IMR-90 (cell line): ENCODE measurements around the gene ELOA. TPM values are rescaled to one million over a fixed set of nuclear protein-coding genes. Genes with fewer than 3 reads are reported as not detected.

Experiments
- ATAC-seq: fragments of 200-7000 bp; cut with Tn5 transposase; 2 replicates; pipeline ENCODE4 v1.9.1; 2020; ENCODE audit warnings: low read depth, mild to moderate bottlenecking, moderate library complexity
- BruUV-seq: library from RNA; stranded (reverse); fragments of 400-500 nt; replicated peaks from 2 replicates; lab custom pipeline; 2021; lab: Mats Ljungman, UMichigan
- CTCF ChIA-PET: fragments of 300-600 bp; formaldehyde crosslinking; extraction: SDS; loops from one replicate; lab custom pipeline; 2021; ENCODE audit warnings: antibody characterized with exemption; lab: Yijun Ruan, JAX
- POLR2A ChIA-PET: fragments of 300-600 bp; sonication (Branson Sonifier 250); formaldehyde crosslinking; loops from one replicate; lab custom pipeline; 2022; ENCODE audit warnings: antibody characterized with exemption; ENCODE audit not compliant: unreplicated experiment; lab: Charles Lee
- DNase-seq: peaks from one replicate; pipeline ENCODE4 v3.0.0; 2013
- H2AFZ ChIP-seq: replicated peaks from 2 replicates; pipeline ENCODE3; 2013; ENCODE audit warnings: low read length, mild to moderate bottlenecking; ENCODE audit not compliant: poor library complexity
- H2AK5ac ChIP-seq: 2 replicates; pipeline ENCODE4 v1.6.1; 2013; ENCODE audit warnings: low read depth, low read length, inconsistent platforms
- H2AK9ac ChIP-seq: replicated peaks from 2 replicates; pipeline ENCODE3; 2013; ENCODE audit warnings: mild to moderate bottlenecking, low read depth, low read length, moderate library complexity; ENCODE audit not compliant: poor library complexity
- H2BK120ac ChIP-seq: 2 replicates; pipeline ENCODE4 v1.6.1; 2013; ENCODE audit warnings: low read depth, low read length, inconsistent platforms
- H2BK15ac ChIP-seq: 3 replicates; pipeline ENCODE4 v1.6.1; 2013; ENCODE audit warnings: low read depth, low read length, inconsistent platforms
- H2BK20ac ChIP-seq: 2 replicates; pipeline ENCODE4 v1.6.1; 2013; ENCODE audit warnings: low read depth, mild to moderate bottlenecking, inconsistent platforms, low read length, moderate library complexity
- H2BK5ac ChIP-seq: 2 replicates; pipeline ENCODE4 v1.6.1; 2013; ENCODE audit warnings: mild to moderate bottlenecking, low read depth, low read length, inconsistent platforms; ENCODE audit not compliant: poor library complexity, severe bottlenecking
- H3K14ac ChIP-seq: replicated peaks from 2 replicates; pipeline ENCODE4 v1.6.1; 2013; ENCODE audit warnings: low read depth, low read length, inconsistent platforms
- H3K18ac ChIP-seq: 2 replicates; pipeline ENCODE4 v1.6.1; 2013; ENCODE audit warnings: low read depth, low read length, control low read depth
- H3K23ac ChIP-seq: 2 replicates; pipeline ENCODE4 v1.6.1; 2013; ENCODE audit warnings: low read depth, low read length, inconsistent platforms
- H3K27ac ChIP-seq: 2 replicates; pipeline ENCODE4 v1.5.1; 2013; ENCODE audit warnings: mild to moderate bottlenecking, control low read depth, low read length; ENCODE audit not compliant: insufficient read depth
- H3K27me3 ChIP-seq: 2 replicates; pipeline ENCODE4 v1.6.1; 2013; ENCODE audit warnings: low read length; ENCODE audit not compliant: control insufficient read depth, insufficient read depth
- H3K36me3 ChIP-seq: 2 replicates; pipeline ENCODE4 v1.6.1; 2013; ENCODE audit warnings: low read length, mixed read lengths; ENCODE audit not compliant: control insufficient read depth, insufficient read depth
- H3K4ac ChIP-seq: 2 replicates; pipeline ENCODE4 v1.6.1; 2013; ENCODE audit warnings: low read depth, low read length, inconsistent platforms
- H3K4me1 ChIP-seq: 2 replicates; pipeline ENCODE4 v1.6.1; 2013; ENCODE audit warnings: low read length, mixed read lengths; ENCODE audit not compliant: control insufficient read depth, insufficient read depth
- H3K4me2 ChIP-seq: 2 replicates; pipeline ENCODE4 v1.6.1; 2013; ENCODE audit warnings: low read depth, mild to moderate bottlenecking, control low read depth, low read length, moderate library complexity
- H3K4me3 ChIP-seq: 2 replicates; pipeline ENCODE4 v1.5.1; 2013; ENCODE audit warnings: low read depth, mild to moderate bottlenecking, control low read depth, low read length, moderate library complexity; ENCODE audit not compliant: insufficient read depth
- H3K56ac ChIP-seq: 2 replicates; pipeline ENCODE4 v1.6.1; 2013; ENCODE audit warnings: low read length, inconsistent platforms; ENCODE audit not compliant: insufficient read depth; ENCODE audit errors: extremely low read depth
- H3K79me1 ChIP-seq, 2 experiments: 2 replicates each; pipeline ENCODE4 v1.6.1; 2013; ENCODE audit warnings: low read length in 2 of 2, inconsistent platforms in 1 of 2, low read depth in 1 of 2
- H3K9ac ChIP-seq: 2 replicates; pipeline ENCODE4 v1.6.1; 2013; ENCODE audit warnings: low read depth, low read length, control low read depth
- H3K9me1 ChIP-seq: 2 replicates; pipeline ENCODE4 v1.6.1; 2013; ENCODE audit warnings: low read length, inconsistent platforms; ENCODE audit not compliant: insufficient read depth
- H3K9me3 ChIP-seq: 2 replicates; pipeline ENCODE4 v1.6.1; 2013; ENCODE audit warnings: low read length; ENCODE audit not compliant: control insufficient read depth, insufficient read depth
- H4K20me1 ChIP-seq: 2 replicates; pipeline ENCODE4 v1.6.1; 2013; ENCODE audit warnings: low read length, inconsistent platforms; ENCODE audit not compliant: insufficient read depth
- H4K5ac ChIP-seq: 2 replicates; pipeline ENCODE4 v1.6.1; 2013; ENCODE audit warnings: mild to moderate bottlenecking, low read depth, low read length, control low read depth
- H4K8ac ChIP-seq, 2 experiments: 2 replicates each; pipeline ENCODE4 v1.6.1; 2013; ENCODE audit warnings: low read depth in 2 of 2, low read length in 2 of 2, control low read depth in 1 of 2, inconsistent platforms in 1 of 2
- H4K91ac ChIP-seq: 2 replicates; pipeline ENCODE4 v1.6.1; 2013; ENCODE audit warnings: low read depth, low read length, inconsistent platforms; ENCODE audit not compliant: insufficient read depth
- BHLHE40 ChIP-seq: fragments of 150-350 bp; IDR thresholded peaks from 2 replicates; pipeline ENCODE4 v1.6.1; 2016; ENCODE audit warnings: mild to moderate bottlenecking, low read depth, low read length
- ELK1 ChIP-seq: fragments of 150-350 bp; IDR thresholded peaks from 2 replicates; pipeline ENCODE4 v1.6.1; 2016; ENCODE audit warnings: low read depth, mild to moderate bottlenecking, low read length, moderate library complexity, borderline replicate concordance
- MAZ ChIP-seq: IDR thresholded peaks from 2 replicates; pipeline ENCODE4 v1.6.1; 2012; ENCODE audit warnings: low read depth, mild to moderate bottlenecking, low read length, improper control_type of control experiment, moderate library complexity, borderline replicate concordance
- MXI1 ChIP-seq: IDR thresholded peaks from 2 replicates; pipeline ENCODE4 v1.6.1; 2012; ENCODE audit warnings: low read depth, mild to moderate bottlenecking, low read length, moderate library complexity, borderline replicate concordance
- NFE2L2 ChIP-seq: fragments of 150-350 bp; IDR thresholded peaks from 2 replicates; pipeline ENCODE4 v1.6.1; 2016; ENCODE audit warnings: low read depth, mild to moderate bottlenecking, low read length
- POLR2A ChIP-seq: IDR thresholded peaks from 2 replicates; pipeline ENCODE4 v1.6.1; 2012; ENCODE audit warnings: mild to moderate bottlenecking, low read depth, low read length
- RAD21 ChIP-seq: IDR thresholded peaks from 2 replicates; pipeline ENCODE4 v1.6.1; 2012; ENCODE audit warnings: low read length, improper control_type of control experiment
- RCOR1 ChIP-seq: IDR thresholded peaks from 2 replicates; pipeline ENCODE4 v1.6.1; 2012; ENCODE audit warnings: mild to moderate bottlenecking, low read length, improper control_type of control experiment; ENCODE audit not compliant: insufficient replicate concordance
- RFX5 ChIP-seq: IDR thresholded peaks from 2 replicates; pipeline ENCODE4 v1.8.0; 2012; ENCODE audit warnings: low read depth, mild to moderate bottlenecking, low read length, moderate library complexity
- SMC3 ChIP-seq: fragments of 150-350 bp; IDR thresholded peaks from 2 replicates; pipeline ENCODE4 v1.6.1; 2016; ENCODE audit warnings: low read depth, mild to moderate bottlenecking, antibody characterized with exemption, low read length, moderate library complexity
- USF2 ChIP-seq: fragments of 150-350 bp; IDR thresholded peaks from 2 replicates; pipeline ENCODE4 v1.6.1; 2017; ENCODE audit warnings: mild to moderate bottlenecking, antibody characterized with exemption, low read length, low read depth
- WGBS, 2 experiments: methylation state at CpG; one replicate each; pipeline versions ENCODE4 v1.1.5 to v1.1.7; 2013; ENCODE audit warnings: missing lambda C conversion rate in 2 of 2; ENCODE audit not compliant: insufficient read length in 1 of 2; ENCODE audit errors: extremely low coverage in 2 of 2; 5-methylcytosine and 5-hydroxymethylcytosine counted together
- dilution Hi-C: fragments of 300-500 bp; cut with HindIII; formaldehyde crosslinking; loops from one replicate; pipeline ENCODE4 v1.14.3; 2018; ENCODE audit warnings: low sequenced_read_pairs; ENCODE audit not compliant: unreplicated experiment
- in situ Hi-C: fragments of 300-500 bp; cut with MboI; formaldehyde crosslinking; loops from 3 replicates; pipeline ENCODE4 v1.14.3; 2019; ENCODE audit warnings: low sequenced_read_pairs, inconsistent platforms, mixed read lengths
- intact Hi-C: fragments of 100-400 bp; cut with micrococcal nuclease; formaldehyde crosslinking; loops from 2 replicates; pipeline ENCODE4 v1.10.0; 2022
- polyA plus RNA-seq, 3 experiments: library from polyadenylated mRNA; depleted of rRNA; stranded (reverse); fragments of >200 nt; gene quantifications; 2 replicates each; pipeline ENCODE4 v1.2.3, GENCODE V29; 2012; ENCODE audit warnings: low replicate concordance in 1 of 3
- total RNA-seq: library from RNA; depleted of rRNA; stranded (reverse); fragments of >200 nt; gene quantifications from 2 replicates; pipeline ENCODE4 v1.2.3, GENCODE V29; 2012

The ELOA gene
- total and polyA plus RNA-seq, 2 of the 4 experiments (the other 2 are of a cell fraction) = 22.9 to 40.7 TPM

- H3K9ac ChIP-seq = no peak overlapping the region
- no peak overlapping the region for H3K27ac ChIP-seq
- H3K14ac ChIP-seq = no peak overlapping the region
- no peak overlapping the region for H2BK15ac ChIP-seq
- ATAC-seq (no peak), DNase-seq (no peak)
- in situ Hi-C loops (no loop called here), dilution Hi-C loops (no loop called here), intact Hi-C loops (loop anchor here (5.0 kb wide), 1 partner anchor 78 kb away; no protein-coding TSS in a partner anchor)
- H3K56ac ChIP-seq = no peak overlapping the region
- 0 out of 2 replicates have a peak, but pooled peaks cover 7% of the 10 kb centered on the region for H4K20me1 ChIP-seq
- H3K9me3 ChIP-seq = no peaks in the 10 kb centered on the region
- no peak overlapping the region for H2BK5ac ChIP-seq
- H2AK5ac ChIP-seq = no peak overlapping the region
- H3K18ac ChIP-seq = no peak overlapping the region
- H3K9me1 ChIP-seq = peaks cover 9% of the 10 kb centered on the region; the same call in 1 of the 2 replicates
- H3K4me2 ChIP-seq = no peak overlapping the region
- POLR2A ChIA-PET = no interaction called here
- no peak overlapping the region for H4K8ac ChIP-seq
- no peak overlapping the region for H3K23ac ChIP-seq
- peaks cover 19 to 25% of the 10 kb centered on the region in 2 experiments for H3K79me1 ChIP-seq
- no peak overlapping the region for H4K91ac ChIP-seq
- no peak overlapping the region for H3K4ac ChIP-seq
- H2BK20ac ChIP-seq = no peak overlapping the region
- H3K4me1 ChIP-seq = peaks cover 7% of the 10 kb centered on the region; the same call in 1 of the 2 replicates
- no peak overlapping the region for H2AFZ ChIP-seq
- no peak for TF ChIP-seq RCOR1
- TF ChIP-seq MAZ = no peak
- no peak for TF ChIP-seq NFE2L2
- no peak for TF ChIP-seq RFX5
- no peak for TF ChIP-seq RAD21
- TF ChIP-seq BHLHE40 = no peak
- TF ChIP-seq ELK1 = no peak
- no peak for TF ChIP-seq MXI1
- no peak for TF ChIP-seq POLR2A
- no peak for TF ChIP-seq SMC3
- TF ChIP-seq USF2 = no peak
- CTCF ChIA-PET = no interaction called here
- no peaks in the 10 kb centered on the region for H3K27me3 ChIP-seq
- H2BK120ac ChIP-seq = no peak overlapping the region
- no peak overlapping the region for H2AK9ac ChIP-seq
- 0 out of 2 replicates have a peak, but pooled peaks cover 2% of the 10 kb centered on the region for H3K36me3 ChIP-seq
- BruUV-seq = no TSS peak
- H3K4me3 ChIP-seq = no peak overlapping the region
- no CpG with 5 or more reads among the region's 6 CpGs for WGBS, 2 experiments
- no peak overlapping the region for H4K5ac ChIP-seq
Observed at GRCh38 chr1:23774174-23774880, 31.1 kb downstream of the ELOA start.
